ENCODE results near the gene HACD3. TPM values are rescaled to one million over a fixed set of nuclear protein-coding genes. Genes with fewer than 3 reads are reported as not detected.
A peak's percentile ranks its signal among the peaks of the same experiment; 100 is the strongest.

HACD3 gene
- total and polyA plus RNA-seq, 2 of the 4 experiments (the other 2 are of a cell fraction): 60.9 to 131 TPM

DNA sequence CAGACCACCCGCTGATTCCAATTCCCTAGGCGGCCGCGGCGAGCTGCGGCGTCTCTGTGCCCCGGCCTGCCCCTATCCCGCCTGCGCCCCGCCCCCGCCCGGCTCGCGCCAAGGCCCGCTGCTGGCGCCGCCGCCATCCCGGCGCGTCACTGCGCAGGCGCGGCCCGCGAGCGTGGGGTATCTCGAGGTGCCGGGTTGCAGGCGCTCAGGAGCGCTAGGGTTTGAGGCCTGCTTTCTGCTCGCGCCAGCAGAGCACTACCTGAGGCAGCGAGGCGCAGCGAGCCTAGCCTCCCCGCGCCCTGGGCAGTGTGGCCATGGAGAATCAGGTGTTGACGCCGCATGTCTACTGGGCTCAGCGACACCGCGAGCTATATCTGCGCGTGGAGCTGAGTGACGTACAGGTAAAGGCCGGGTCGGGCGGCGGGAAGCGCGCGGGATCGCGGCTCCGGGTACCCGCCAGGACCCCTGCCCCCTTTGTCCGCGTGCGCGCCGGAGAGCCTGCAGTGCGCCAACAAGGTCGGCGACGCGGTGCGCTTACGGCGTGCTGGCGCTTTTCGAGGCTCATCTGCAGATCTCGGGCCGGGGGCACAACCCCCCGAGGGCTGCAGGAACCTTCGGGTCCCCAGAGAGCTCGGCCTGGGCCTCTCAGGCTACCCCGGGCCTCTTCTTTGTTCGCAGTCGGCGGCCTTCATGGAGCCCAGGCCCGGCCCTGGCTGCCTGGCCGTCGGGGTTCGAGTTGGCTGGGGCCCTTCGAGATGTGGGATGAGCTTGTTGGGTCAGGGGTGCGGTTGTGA lies at the start of gene HACD3 (continued):
- TF ChIP-seq, protein P1, sequence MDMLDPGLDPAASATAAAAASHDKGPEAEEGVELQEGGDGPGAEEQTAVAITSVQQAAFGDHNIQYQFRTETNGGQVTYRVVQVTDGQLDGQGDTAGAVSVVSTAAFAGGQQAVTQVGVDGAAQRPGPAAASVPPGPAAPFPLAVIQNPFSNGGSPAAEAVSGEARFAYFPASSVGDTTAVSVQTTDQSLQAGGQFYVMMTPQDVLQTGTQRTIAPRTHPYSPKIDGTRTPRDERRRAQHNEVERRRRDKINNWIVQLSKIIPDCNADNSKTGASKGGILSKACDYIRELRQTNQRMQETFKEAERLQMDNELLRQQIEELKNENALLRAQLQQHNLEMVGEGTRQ (IDR thresholded peaks at IDR 0.05; ENCODE audit: low read depth, low read length): no peak
- TF ChIP-seq NFE2L2 (IDR thresholded peaks at IDR 0.05; ENCODE audit: low read depth, low read length) (peak; percentile 7; the same call in 1 of the 2 replicates), CHD1 (IDR thresholded peaks at IDR 0.05; ENCODE audit: low read depth, low read length) (no peak), MXI1 (IDR thresholded peaks at IDR 0.05; ENCODE audit: borderline replicate concordance, low read depth, low read length) (peak; percentile 32; the same call in 1 of the 2 replicates), POLR2A (IDR thresholded peaks at IDR 0.05; ENCODE audit: low read depth, low read length) (no peak)

DNA sequence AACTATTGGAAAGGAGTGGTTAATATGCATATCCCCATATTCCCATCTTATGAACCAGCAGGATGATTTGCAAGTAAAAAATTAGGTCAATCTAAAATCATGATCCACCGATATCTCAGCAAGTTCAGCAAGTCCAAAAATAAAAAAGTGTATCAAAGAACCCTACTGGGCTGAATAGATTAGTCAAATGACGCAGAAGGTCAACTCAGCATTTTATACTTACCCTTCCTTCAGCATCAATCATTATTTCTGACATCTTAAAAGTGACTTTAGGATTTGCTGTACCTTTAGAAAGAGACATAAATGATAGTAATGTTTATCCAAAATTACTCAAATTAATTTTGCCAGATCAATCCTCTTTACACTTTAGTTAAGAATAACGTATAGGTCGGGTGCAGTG lies 45.4 kb upstream of the HACD3 start:
- H3K4me1 ChIP-seq (ENCODE audit: control insufficient read depth, insufficient read depth, low read length): no peaks in the 10 kb centered on the region
- no peaks in the 10 kb centered on the region for H3K9me3 ChIP-seq (ENCODE audit: control insufficient read depth, insufficient read depth, low read length)
- no peak overlapping the region for H3K23ac ChIP-seq (ENCODE audit: low read depth, low read length)
- H3K4ac ChIP-seq (ENCODE audit: low read depth, low read length): no peak overlapping the region
- no peak overlapping the region for H4K91ac ChIP-seq (ENCODE audit: insufficient read depth, low read depth, low read length)
- H2AK9ac ChIP-seq (replicated peaks; ENCODE audit: low read depth, low read length, poor library complexity): no peak overlapping the region
- no peak overlapping the region for H2BK5ac ChIP-seq (ENCODE audit: low read depth, low read length, poor library complexity, severe bottlenecking)
- H2AFZ ChIP-seq (replicated peaks; ENCODE audit: low read length, poor library complexity): no peak overlapping the region
- no peak for TF ChIP-seq MXI1 (IDR thresholded peaks at IDR 0.05; ENCODE audit: borderline replicate concordance, low read depth, low read length)
- no peak for TF ChIP-seq FOS (IDR thresholded peaks at IDR 0.05; ENCODE audit: low read depth, low read length)
- TF ChIP-seq CEBPB (IDR thresholded peaks at IDR 0.05; ENCODE audit: low read depth, low read length): no peak
- TF ChIP-seq CHD1 (IDR thresholded peaks at IDR 0.05; ENCODE audit: low read depth, low read length): no peak
- TF ChIP-seq RAD21 (IDR thresholded peaks at IDR 0.05; ENCODE audit: low read length): no peak
- CTCF ChIA-PET: no interaction called here
- H2BK20ac ChIP-seq (ENCODE audit: low read depth, low read length): no peak overlapping the region
- H2BK120ac ChIP-seq (ENCODE audit: low read depth, low read length): no peak overlapping the region
- H3K79me1 ChIP-seq (ENCODE audit: low read depth in 1 of 2, low read length in 2 of 2): peaks cover 4 to 8% of the 10 kb centered on the region in 2 experiments; a peak in 1 of 4 replicates
- H3K9me1 ChIP-seq (ENCODE audit: insufficient read depth, low read length): 0 out of 2 replicates have a peak, but pooled peaks cover 4% of the 10 kb centered on the region
- WGBS, 2 experiments (ENCODE audit: extremely low coverage in 2 of 2, insufficient read length in 1 of 2): no CpG with 5 or more reads among the region's 4 CpGs
- H3K56ac ChIP-seq (ENCODE audit: extremely low read depth, insufficient read depth, low read length): no peak overlapping the region
- dilution Hi-C loops (cut with HindIII; ENCODE audit: low sequenced_read_pairs, unreplicated experiment) (no loop called here), in situ Hi-C loops (cut with MboI; ENCODE audit: low sequenced_read_pairs) (no loop called here), intact Hi-C loops (cut with micrococcal nuclease) (no loop called here)
- H3K18ac ChIP-seq (ENCODE audit: low read depth, low read length): no peak overlapping the region
- H3K36me3 ChIP-seq (ENCODE audit: control insufficient read depth, insufficient read depth, low read length): peaks cover 35% of the 10 kb centered on the region
- H3K14ac ChIP-seq (replicated peaks; ENCODE audit: low read depth, low read length): no peak overlapping the region
- no peak overlapping the region for H2AK5ac ChIP-seq (ENCODE audit: low read depth, low read length)
- no TSS peak for BruUV-seq (replicated peaks)
- DNase-seq (no peak), ATAC-seq (ENCODE audit: low read depth) (no peak)
- H4K5ac ChIP-seq (ENCODE audit: low read depth, low read length): no peak overlapping the region
- no peak overlapping the region for H4K8ac ChIP-seq (ENCODE audit: low read depth in 2 of 2, low read length in 2 of 2)
- H3K9ac ChIP-seq (ENCODE audit: low read depth, low read length): no peak overlapping the region
- POLR2A ChIA-PET (ENCODE audit: unreplicated experiment): no interaction called here
- H4K20me1 ChIP-seq (ENCODE audit: insufficient read depth, low read length): no peaks in the 10 kb centered on the region
- no peak overlapping the region for H3K4me2 ChIP-seq (ENCODE audit: low read depth, low read length)
- H3K4me3 ChIP-seq (ENCODE audit: insufficient read depth, low read depth, low read length): no peak overlapping the region
- no peak overlapping the region for H3K27ac ChIP-seq (ENCODE audit: insufficient read depth, low read length)
- no peak overlapping the region for H2BK15ac ChIP-seq (ENCODE audit: low read depth, low read length)
- no peaks in the 10 kb centered on the region for H3K27me3 ChIP-seq (ENCODE audit: control insufficient read depth, insufficient read depth, low read length)

Measured in IMR-90 (cell line).